Activated naive CD4-positive, alpha-beta T cell treated with anti-CD3 and anti-CD28 coated beads, Interleukin-2, amount 10 ng/mL, durations not matched to agents 7 days and 5 days (primary cell): ENCODE measurements around the gene HNRNPF.

Experiments used
- CTCF ChIA-PET: fragments of 350-600 bp; sonication (Branson Sonifier 250); formaldehyde crosslinking; loops from one replicate; lab custom pipeline; 2021; ENCODE audit warnings: antibody characterized with exemption; lab: Charles Lee
- DNase-seq: peaks from one replicate; pipeline ENCODE4 v3.0.0-alpha.2; 2020
- H3K27ac Mint-ChIP-seq: one replicate; pipeline ENCODE4 v1.8.0; 2021; ENCODE audit warnings: mild to moderate bottlenecking, moderate library complexity, mixed read lengths
- H3K27me3 Mint-ChIP-seq: one replicate; pipeline ENCODE4 v1.8.0; 2021; ENCODE audit warnings: mild to moderate bottlenecking, mixed read lengths
- H3K36me3 Mint-ChIP-seq: one replicate; pipeline ENCODE4 v1.8.0; 2021; ENCODE audit warnings: mixed read lengths
- H3K4me1 Mint-ChIP-seq: one replicate; pipeline ENCODE4 v1.8.0; 2021; ENCODE audit warnings: mixed read lengths
- H3K4me3 Mint-ChIP-seq: one replicate; pipeline ENCODE4 v1.8.0; 2021; ENCODE audit warnings: mild to moderate bottlenecking, moderate library complexity, mixed read lengths
- H3K9me3 Mint-ChIP-seq: one replicate; pipeline ENCODE4 v1.8.0; 2021; ENCODE audit warnings: mixed read lengths

Gene HNRNPF

DNA sequence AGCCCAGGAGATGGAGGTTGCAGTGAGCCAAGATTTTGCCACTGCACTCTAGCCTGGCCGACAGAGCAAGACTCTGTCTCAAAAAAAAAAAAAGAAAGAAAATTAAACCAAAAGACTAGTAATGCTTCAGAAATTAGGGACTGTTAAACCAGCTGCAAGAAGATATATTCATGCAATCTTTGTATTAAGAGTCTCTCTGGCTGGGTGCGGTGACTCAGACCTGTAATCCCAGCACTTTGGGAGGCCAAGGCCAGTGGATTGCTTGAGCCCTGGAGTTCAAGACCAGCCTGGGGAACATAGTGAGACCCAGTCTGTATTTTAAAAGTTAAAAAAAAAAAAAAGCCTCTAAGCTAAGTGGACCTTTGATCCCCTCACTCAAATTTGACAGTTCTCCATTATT is 2.5 kb upstream of the HNRNPF start:
- H3K27ac Mint-ChIP-seq, result no peak overlapping the region
- H3K9me3 Mint-ChIP-seq, result no peaks in the 10 kb centered on the region
- peaks cover 22% of the 10 kb centered on the region for H3K36me3 Mint-ChIP-seq
- H3K27me3 Mint-ChIP-seq, result no peaks in the 10 kb centered on the region
- H3K4me1 Mint-ChIP-seq, result peaks cover 32% of the 10 kb centered on the region
- DNase-seq, result no peak
- CTCF ChIA-PET, result no interaction called here
- H3K4me3 Mint-ChIP-seq, result no peak overlapping the region

- CTCF ChIA-PET, result interaction anchor here (0.6 kb wide), 1 partner anchor 619 kb away, joined by 4 read pairs; no protein-coding TSS in a partner anchor
- peak overlapping the region; percentile 98 for H3K27ac Mint-ChIP-seq
- H3K9me3 Mint-ChIP-seq, result no peaks in the 10 kb centered on the region
- peaks cover 26% of the 10 kb centered on the region for H3K4me1 Mint-ChIP-seq
- H3K27me3 Mint-ChIP-seq, result no peaks in the 10 kb centered on the region
- no peak for DNase-seq
- peaks cover 30% of the 10 kb centered on the region for H3K36me3 Mint-ChIP-seq
- peak overlapping the region; percentile 99 for H3K4me3 Mint-ChIP-seq
Observed at GRCh38 chr10:43410345-43410744, 1.4 kb upstream of the HNRNPF start.

DNA sequence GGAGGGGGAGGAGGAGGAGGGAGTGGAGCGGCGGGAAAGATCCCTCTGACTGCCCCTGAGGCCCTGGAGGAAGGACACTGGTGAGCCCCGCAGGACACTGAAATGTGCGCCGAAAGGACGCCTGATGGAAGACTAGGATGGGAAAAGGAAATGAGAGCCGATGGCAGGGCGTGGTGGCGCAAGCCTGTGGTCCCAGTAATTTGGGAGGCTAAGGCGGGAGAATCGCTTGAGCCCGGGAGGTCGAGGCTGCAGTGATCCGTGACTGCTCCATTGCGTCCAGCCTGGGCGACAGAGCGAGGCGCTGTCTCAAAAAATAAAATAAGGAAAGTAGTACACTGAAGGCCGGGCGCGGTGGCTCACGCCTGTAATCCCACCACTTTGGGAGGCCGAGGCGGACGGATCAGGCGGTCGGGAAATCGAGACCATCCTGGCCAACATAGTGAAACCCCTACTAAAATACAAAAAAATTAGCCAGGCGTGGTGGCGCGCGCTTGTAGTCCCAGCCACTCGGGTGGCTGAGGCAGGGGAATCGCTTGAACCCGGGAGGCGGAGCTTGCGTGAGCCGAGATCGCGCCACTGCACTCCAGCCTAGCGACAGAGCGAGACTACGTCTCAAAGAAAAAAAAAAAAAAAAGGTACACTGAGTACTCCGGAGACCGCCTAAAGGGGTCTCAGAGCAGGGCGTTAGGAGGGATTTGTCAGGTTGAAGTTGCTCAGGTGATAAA is 561 bp upstream of the HNRNPF start:
- Mint-ChIP-seq H3K36me3 (peaks cover 34% of the 10 kb centered on the region), H3K27ac (peak overlapping the region; percentile 98), H3K4me3 (peak overlapping the region; percentile 99), H3K9me3 (no peaks in the 10 kb centered on the region), H3K4me1 (peaks cover 27% of the 10 kb centered on the region), H3K27me3 (no peaks in the 10 kb centered on the region)
- peak; percentile 86 for DNase-seq
- CTCF ChIA-PET, result interaction anchor here (0.7 kb wide), 1 partner anchor 117 kb away, joined by 3 read pairs; no protein-coding TSS in a partner anchor

DNA sequence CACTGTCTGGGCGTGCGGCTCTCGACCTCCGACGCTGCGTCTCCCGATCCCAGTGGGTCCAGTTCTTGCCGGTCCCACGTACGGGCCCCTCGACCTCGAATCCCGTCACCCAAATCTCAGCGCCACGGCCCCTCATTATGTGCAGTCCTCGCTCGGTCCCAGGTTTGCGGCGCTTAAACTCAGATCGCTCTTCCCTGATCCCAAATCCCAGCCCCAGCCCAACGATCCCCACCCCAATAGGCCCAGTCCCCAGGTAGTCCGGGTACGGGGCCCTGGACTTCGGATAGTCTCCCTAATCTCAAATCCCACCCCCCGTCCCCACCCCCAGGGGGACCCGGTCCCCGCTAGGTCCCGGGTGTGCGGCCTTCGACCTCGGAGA is 666 bp downstream of the HNRNPF start:
- Mint-ChIP-seq H3K27me3 (no peaks in the 10 kb centered on the region), H3K4me1 (peaks cover 36% of the 10 kb centered on the region), H3K4me3 (peak overlapping the region; percentile 99), H3K36me3 (peaks cover 43% of the 10 kb centered on the region), H3K9me3 (no peaks in the 10 kb centered on the region), H3K27ac (peak overlapping the region; percentile 98)
- CTCF ChIA-PET, result interaction anchor here (1.0 to 1.4 kb wide), 3 partner anchors 11 to 44 kb away, joined by 3 to 5 read pairs (median 3); no protein-coding TSS in a partner anchor
- no peak for DNase-seq

DNA sequence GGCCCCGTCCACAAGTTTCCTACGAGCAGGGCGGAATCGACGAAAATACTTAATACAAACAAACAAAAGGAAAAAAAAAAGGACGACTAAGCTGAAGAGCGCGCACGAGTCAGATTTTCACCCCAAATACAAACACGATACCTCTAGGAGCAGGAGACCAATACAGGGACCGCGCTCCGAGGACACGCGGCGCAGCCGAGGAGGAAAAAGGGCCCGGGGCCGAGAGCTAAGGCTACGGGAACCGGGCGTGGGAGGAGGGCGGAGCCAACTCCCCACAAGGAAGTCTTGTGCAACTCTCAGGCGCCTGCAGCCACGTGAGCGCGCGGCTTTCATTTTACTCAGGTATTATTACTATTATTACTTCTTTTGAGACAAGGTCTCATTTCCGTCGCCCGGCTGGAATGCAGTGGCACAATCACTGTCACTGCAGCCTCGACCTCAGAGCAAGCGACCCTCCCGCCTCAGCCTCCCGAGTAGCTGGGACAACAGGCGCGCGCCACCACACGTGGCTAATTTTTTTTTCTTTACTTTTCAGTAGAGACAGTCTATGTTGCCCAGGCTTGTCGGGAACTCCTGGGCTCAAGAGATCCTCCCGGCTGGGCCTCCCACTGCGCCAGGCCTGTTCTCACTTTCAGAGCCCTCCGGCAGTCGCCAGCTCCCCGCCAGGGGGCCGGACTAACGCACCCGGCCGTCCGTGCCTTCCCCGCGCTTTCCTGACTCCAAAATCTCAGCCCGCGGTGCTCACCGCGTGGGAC is 1.2 kb downstream of the HNRNPF start:
- peak overlapping the region; percentile 98 for H3K27ac Mint-ChIP-seq
- peak overlapping the region; percentile 99 for H3K4me3 Mint-ChIP-seq
- DNase-seq, result peak; percentile 90
- H3K4me1 Mint-ChIP-seq, result peaks cover 42% of the 10 kb centered on the region
- peaks cover 47% of the 10 kb centered on the region for H3K36me3 Mint-ChIP-seq
- no peaks in the 10 kb centered on the region for H3K27me3 Mint-ChIP-seq
- CTCF ChIA-PET, result interaction anchor here (1.0 to 1.4 kb wide), 3 partner anchors 11 to 45 kb away, joined by 3 to 5 read pairs (median 3); no protein-coding TSS in a partner anchor
- H3K9me3 Mint-ChIP-seq, result no peaks in the 10 kb centered on the region

DNA sequence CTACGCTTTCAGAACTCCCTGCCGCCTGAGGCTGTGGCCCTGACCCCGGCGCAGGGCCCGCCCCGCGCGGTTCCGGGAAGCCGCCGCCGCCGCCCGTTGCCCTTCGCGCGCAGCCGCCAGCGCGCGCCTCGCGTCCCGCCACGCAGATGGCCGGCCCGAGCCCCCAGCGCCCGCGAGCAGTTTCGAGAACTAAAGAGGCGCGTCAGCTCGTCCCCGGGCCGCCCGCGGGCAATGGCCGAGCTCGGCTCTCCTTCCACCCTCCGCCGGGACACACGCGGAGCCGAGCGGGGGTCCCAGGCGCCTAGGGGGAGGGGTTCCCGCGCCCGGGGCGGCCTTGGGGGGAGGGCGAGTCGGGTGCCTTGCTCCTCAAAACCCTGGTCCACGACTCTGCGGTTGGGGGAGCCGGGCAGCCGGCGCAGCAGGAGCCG is 1.8 kb downstream of the HNRNPF start:
- H3K27ac Mint-ChIP-seq, result peak overlapping the region; percentile 98
- DNase-seq, result peak; percentile 67
- H3K9me3 Mint-ChIP-seq, result no peaks in the 10 kb centered on the region
- CTCF ChIA-PET, result interaction anchor here (1.0 to 1.4 kb wide), 3 partner anchors 12 to 45 kb away, joined by 3 to 5 read pairs (median 3); no protein-coding TSS in a partner anchor
- peaks cover 52% of the 10 kb centered on the region for H3K36me3 Mint-ChIP-seq
- H3K4me1 Mint-ChIP-seq, result peaks cover 47% of the 10 kb centered on the region
- no peaks in the 10 kb centered on the region for H3K27me3 Mint-ChIP-seq
- H3K4me3 Mint-ChIP-seq, result peak overlapping the region; percentile 99

DNA sequence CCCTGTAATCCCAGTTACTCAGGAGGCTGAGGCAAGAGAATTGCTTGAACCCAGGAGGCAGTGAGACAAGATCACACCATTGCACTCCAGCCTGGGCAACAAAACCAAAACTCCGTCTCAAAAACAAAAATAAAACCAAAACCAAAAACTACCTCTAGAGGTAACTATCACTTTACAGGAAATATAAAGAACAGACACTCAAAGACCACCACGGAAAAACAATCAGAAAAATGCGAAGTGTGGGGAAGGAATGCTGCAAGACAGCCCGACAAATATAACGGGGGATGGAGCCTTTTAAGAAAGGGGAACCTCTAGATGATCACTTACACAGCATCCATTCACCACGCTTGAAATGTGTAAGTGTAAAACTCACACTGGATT is 4.3 kb downstream of the HNRNPF start:
- no peaks in the 10 kb centered on the region for H3K27me3 Mint-ChIP-seq
- H3K9me3 Mint-ChIP-seq, result no peaks in the 10 kb centered on the region
- peaks cover 63% of the 10 kb centered on the region for H3K36me3 Mint-ChIP-seq
- DNase-seq, result peak; percentile 42
- H3K4me1 Mint-ChIP-seq, result peaks cover 50% of the 10 kb centered on the region
- peak overlapping the region; percentile 99 for H3K4me3 Mint-ChIP-seq
- peak overlapping the region; percentile 92 for H3K27ac Mint-ChIP-seq
- CTCF ChIA-PET, result interaction anchor here (0.7 kb wide), 1 partner anchor 49 kb away, joined by 3 read pairs; no protein-coding TSS in a partner anchor

- CTCF ChIA-PET, result no interaction called here
- Mint-ChIP-seq H3K36me3 (peaks cover 65% of the 10 kb centered on the region), H3K9me3 (no peaks in the 10 kb centered on the region), H3K27ac (peak overlapping the region; percentile 92), H3K4me1 (peaks cover 55% of the 10 kb centered on the region), H3K4me3 (peak overlapping the region; percentile 99), H3K27me3 (no peaks in the 10 kb centered on the region)
- DNase-seq, result no peak
Observed at GRCh38 chr10:43403911-43404703, 4.9 kb downstream of the HNRNPF start.

GRCh38 chr10:43402880-43403452 is 6.0 kb downstream of the HNRNPF start:
- CTCF ChIA-PET, result no interaction called here
- no peaks in the 10 kb centered on the region for H3K9me3 Mint-ChIP-seq
- peaks cover 64% of the 10 kb centered on the region for H3K4me1 Mint-ChIP-seq
- peaks cover 65% of the 10 kb centered on the region for H3K36me3 Mint-ChIP-seq
- peak overlapping the region; percentile 92 for H3K27ac Mint-ChIP-seq
- no peak for DNase-seq
- peak overlapping the region; percentile 99 for H3K4me3 Mint-ChIP-seq
- H3K27me3 Mint-ChIP-seq, result no peaks in the 10 kb centered on the region

- DNase-seq, result no peak
- CTCF ChIA-PET, result no interaction called here
- no peaks in the 10 kb centered on the region for H3K9me3 Mint-ChIP-seq
- H3K4me3 Mint-ChIP-seq, result peak overlapping the region; percentile 27
- no peaks in the 10 kb centered on the region for H3K27me3 Mint-ChIP-seq
- peak overlapping the region; percentile 53 for H3K27ac Mint-ChIP-seq
- peaks cover 67% of the 10 kb centered on the region for H3K4me1 Mint-ChIP-seq
- H3K36me3 Mint-ChIP-seq, result peaks cover 66% of the 10 kb centered on the region
Observed at GRCh38 chr10:43402176-43402575, 6.8 kb downstream of the HNRNPF start.

GRCh38 chr10:43401627-43402026 is 7.4 kb downstream of the HNRNPF start:
- Mint-ChIP-seq H3K27ac (peak overlapping the region; percentile 53), H3K27me3 (no peaks in the 10 kb centered on the region), H3K4me1 (peaks cover 68% of the 10 kb centered on the region), H3K4me3 (peak overlapping the region; percentile 27), H3K36me3 (peaks cover 66% of the 10 kb centered on the region), H3K9me3 (no peaks in the 10 kb centered on the region)
- no peak for DNase-seq
- CTCF ChIA-PET, result interaction anchor here (0.7 kb wide), 1 partner anchor 27 kb away, joined by 5 read pairs; no protein-coding TSS in a partner anchor

- peak overlapping the region; percentile 84 for H3K4me3 Mint-ChIP-seq
- H3K4me1 Mint-ChIP-seq, result peaks cover 76% of the 10 kb centered on the region
- H3K27ac Mint-ChIP-seq, result peak overlapping the region; percentile 91
- no peak for DNase-seq
- H3K27me3 Mint-ChIP-seq, result no peaks in the 10 kb centered on the region
- no peaks in the 10 kb centered on the region for H3K9me3 Mint-ChIP-seq
- CTCF ChIA-PET, result interaction anchor here (1.1 kb wide), 1 partner anchor 53 kb away, joined by 3 read pairs; no protein-coding TSS in a partner anchor
- peaks cover 72% of the 10 kb centered on the region for H3K36me3 Mint-ChIP-seq
Observed at GRCh38 chr10:43399320-43400310, 9.4 kb downstream of the HNRNPF start.
